Gastrocnemius medialis (tissue), 4 donors: Measurements from ENCODE around the gene FAM53A.

Experiments used
- CTCF ChIP-seq, 5 experiments: fragments of 450-650 bp in 3 of 5; fragments of 200-600 bp in 2 of 5; sonication (generic) in 2 of 5; IDR thresholded peaks in 4 of 5; conservative IDR thresholded peaks in 1 of 5; 1 replicate in 4 of 5; 2 replicates in 1 of 5; pipeline ENCODE4 v1.5.1; 2016 to 2019; ENCODE audit warnings: antibody characterized with exemption in 5 of 5, mild to moderate bottlenecking in 3 of 5, moderate library complexity in 3 of 5
- POLR2A ChIP-seq, 2 donors: fragments of 450-650 bp; IDR thresholded peaks; one replicate each; pipeline ENCODE4 v1.6.1; 2017; ENCODE audit warnings: antibody characterized with exemption in 2 of 2, mild to moderate bottlenecking in 2 of 2, moderate library complexity in 2 of 2

GRCh38 chr4:1622956-1623355 lies 61.2 kb downstream of the FAM53A start:
- TF ChIP-seq CTCF (IDR thresholded peaks at IDR 0.05 in 4 of 5, conservative IDR thresholded peaks at IDR 0.05 in 1 of 5) (no peak), POLR2A (IDR thresholded peaks at IDR 0.05) (no peak)
